HCT116 (cell line): ENCODE data around the gene HELZ2.

ENCODE experiments used
- ATF3 ChIP-seq: IDR thresholded peaks from 2 replicates; pipeline ENCODE4 v1.6.1; 2012
- CEBPB ChIP-seq: IDR thresholded peaks from 2 replicates; pipeline ENCODE4 v1.6.1; 2012; ENCODE audit warnings: low read depth
- CTCF ChIP-seq, 3 experiments: fragments of 200-600 bp in 1 of 3; sonication (generic) in 1 of 3; IDR thresholded peaks in 2 of 3; conservative IDR thresholded peaks in 1 of 3; 2 replicates each; pipeline ENCODE4 v1.5.1; 2012 to 2017; ENCODE audit warnings: low read depth in 2 of 3, low read length in 2 of 3, antibody characterized with exemption in 1 of 3, borderline replicate concordance in 1 of 3, control low read depth in 1 of 3, mild to moderate bottlenecking in 1 of 3, mixed read lengths in 1 of 3, mixed run types in 1 of 3, moderate library complexity in 1 of 3; ENCODE audit not compliant: insufficient read depth in 1 of 3
- EZH2 ChIP-seq: fragments of 200-600 bp; sonication (generic); IDR thresholded peaks from 2 replicates; pipeline ENCODE4 v1.6.1; 2017; ENCODE audit warnings: antibody characterized with exemption, mixed run types

GRCh38 chr20:63594043-63594561 lies 20.1 kb upstream of the HELZ2 start:
- TF ChIP-seq CTCF (IDR thresholded peaks at IDR 0.05 in 2 of 3, conservative IDR thresholded peaks at IDR 0.05 in 1 of 3; ENCODE audit: borderline replicate concordance in 1 of 3, insufficient read depth in 1 of 3, low read depth in 2 of 3, low read length in 2 of 3) (no peak), ATF3 (no peak), CEBPB (no peak), EZH2 (no peak)
